Vagina (tissue), 2 donors: ENCODE measurements around the gene RPA3. TPM values are rescaled to one million over a fixed set of nuclear protein-coding genes. Genes with fewer than 3 reads are reported as not detected.
"Not testable (repeated sequence)": the region's sequence is repeated elsewhere in the genome, so short reads cannot be mapped to it uniquely, and the experiment has no call there.

ENCODE experiments used
- DNase-seq, 2 donors: peaks; one replicate each; pipeline ENCODE4 v3.0.0-alpha.2; 2017; ENCODE audit errors: extremely low spot score in 2 of 2
- H3K27ac ChIP-seq: fragments of 200-600 bp; sonication (generic); one replicate; pipeline ENCODE4 v1.5.1; 2019
- H3K27me3 ChIP-seq: fragments of 200-600 bp; sonication (generic); one replicate; pipeline ENCODE4 v1.5.1; 2019
- H3K36me3 ChIP-seq, 2 donors: fragments of 200-600 bp; sonication (generic); one replicate each; pipeline ENCODE4 v1.5.1; 2017 to 2019
- H3K4me1 ChIP-seq: fragments of 200-600 bp; sonication (generic); one replicate; pipeline ENCODE4 v1.5.1; 2019
- H3K4me3 ChIP-seq, 2 donors: fragments of 200-600 bp; sonication (generic); 1 replicate in 1 of 2; 2 replicates in 1 of 2; pipeline ENCODE4 v1.5.1; 2016 to 2019
- H3K9me3 ChIP-seq: fragments of 200-600 bp; sonication (generic); one replicate; pipeline ENCODE4 v1.5.1; 2019
- CTCF ChIP-seq, 3 experiments: fragments of 450-650 bp in 2 of 3; fragments of 200-600 bp in 1 of 3; sonication (generic) in 1 of 3; IDR thresholded peaks; one replicate each; pipeline ENCODE4 v1.5.1; 2017 to 2019; ENCODE audit warnings: antibody characterized with exemption in 3 of 3, mild to moderate bottlenecking in 2 of 3, moderate library complexity in 2 of 3
- POLR2A ChIP-seq, 2 donors: fragments of 450-650 bp; IDR thresholded peaks; one replicate each; pipeline ENCODE4 v1.6.1; 2017; ENCODE audit warnings: antibody characterized with exemption in 2 of 2, mild to moderate bottlenecking in 2 of 2, moderate library complexity in 2 of 2
- POLR2AphosphoS5 ChIP-seq, 2 donors: sonication (generic); formaldehyde crosslinking; IDR thresholded peaks; one replicate each; pipeline ENCODE4 v1.9.0; 2017; ENCODE audit warnings: antibody characterized with exemption in 2 of 2, mild to moderate bottlenecking in 2 of 2, low read depth in 1 of 2; ENCODE audit not compliant: insufficient read depth in 1 of 2
- intact Hi-C: fragments of 100-400 bp; cut with DNase I; formaldehyde crosslinking; loops from one replicate; pipeline ENCODE4 v1.15.1; 2023
- total RNA-seq: library from RNA; depleted of rRNA; stranded (reverse); fragments of >200 nt; gene quantifications from one replicate; pipeline ENCODE4 v1.2.3, GENCODE V29; 2016

RPA3 gene
- total RNA-seq, 1 donor from 2014 or later = 12.3 TPM

- Histone ChIP-seq H3K36me3 (no peaks in the 10 kb centered on the region), H3K4me1 (peaks cover 8% of the 10 kb centered on the region), H3K27ac (no peak overlapping the region), H3K4me3 (no peak overlapping the region), H3K27me3 (no peaks in the 10 kb centered on the region), H3K9me3 (no peaks in the 10 kb centered on the region)
- TF ChIP-seq POLR2AphosphoS5 (IDR thresholded peaks at IDR 0.05; ENCODE audit: insufficient read depth in 1 of 2, low read depth in 1 of 2) (no peak), POLR2A (IDR thresholded peaks at IDR 0.05) (no peak), CTCF (IDR thresholded peaks at IDR 0.05) (no peak)
- intact Hi-C loops = no loop called here
- DNase-seq = no peak
These were observed 55.9 kb downstream of the RPA3 start for GRCh38 chr7:7662527-7662926.

GRCh38 chr7:7656459-7656858 is 61.9 kb downstream of the RPA3 start:
- H3K9me3 ChIP-seq, H3K27ac ChIP-seq, H3K36me3 ChIP-seq, H3K27me3 ChIP-seq, intact Hi-C loops, H3K4me3 ChIP-seq, DNase-seq: not testable (repeated sequence)
- peaks cover 15% of the 10 kb centered on the region for H3K4me1 ChIP-seq

GRCh38 chr7:7654964-7655715 is 63.3 kb downstream of the RPA3 start:
- TF ChIP-seq POLR2A (IDR thresholded peaks at IDR 0.05) = no peak
- no peak for TF ChIP-seq CTCF (IDR thresholded peaks at IDR 0.05)
- TF ChIP-seq POLR2AphosphoS5 (IDR thresholded peaks at IDR 0.05; ENCODE audit: insufficient read depth in 1 of 2, low read depth in 1 of 2) = no peak
- Histone ChIP-seq H3K27ac (no peak overlapping the region), H3K9me3 (no peaks in the 10 kb centered on the region), H3K4me3 (no peak overlapping the region), H3K27me3 (no peaks in the 10 kb centered on the region), H3K4me1 (peaks cover 15% of the 10 kb centered on the region), H3K36me3 (no peaks in the 10 kb centered on the region)
- no peak for DNase-seq
- intact Hi-C loops = no loop called here

- TF ChIP-seq POLR2A (IDR thresholded peaks at IDR 0.05) (no peak), POLR2AphosphoS5 (IDR thresholded peaks at IDR 0.05; ENCODE audit: insufficient read depth in 1 of 2, low read depth in 1 of 2) (no peak), CTCF (IDR thresholded peaks at IDR 0.05) (no peak)
- intact Hi-C loops = no loop called here
- DNase-seq = no peak
- H3K27ac ChIP-seq = no peak overlapping the region
- peaks cover 15% of the 10 kb centered on the region for H3K4me1 ChIP-seq
- H3K9me3 ChIP-seq = no peaks in the 10 kb centered on the region
- H3K4me3 ChIP-seq = no peak overlapping the region
- no peaks in the 10 kb centered on the region for H3K36me3 ChIP-seq
- H3K27me3 ChIP-seq = no peaks in the 10 kb centered on the region
These were observed 64.7 kb downstream of the RPA3 start for GRCh38 chr7:7653593-7654187.

- TF ChIP-seq POLR2A (IDR thresholded peaks at IDR 0.05) = no peak
- TF ChIP-seq CTCF (IDR thresholded peaks at IDR 0.05) = no peak
- no peak for TF ChIP-seq POLR2AphosphoS5 (IDR thresholded peaks at IDR 0.05; ENCODE audit: insufficient read depth in 1 of 2, low read depth in 1 of 2)
- no peaks in the 10 kb centered on the region for H3K27me3 ChIP-seq
These were observed 65.4 kb downstream of the RPA3 start for GRCh38 chr7:7652798-7653540.

More at GRCh38 chr7:7652798-7653540, 65.4 kb downstream of the RPA3 start:
- no peak for DNase-seq
- H3K27ac ChIP-seq = no peak overlapping the region
- H3K9me3 ChIP-seq = no peaks in the 10 kb centered on the region
- peaks cover 15% of the 10 kb centered on the region for H3K4me1 ChIP-seq
- intact Hi-C loops = no loop called here
- H3K4me3 ChIP-seq = no peak overlapping the region
- no peaks in the 10 kb centered on the region for H3K36me3 ChIP-seq
